Medulla oblongata (tissue), 1 donor: ENCODE data around the gene THUMPD2.
"Not testable (repeated sequence)": the region's sequence is repeated elsewhere in the genome, so short reads cannot be mapped to it uniquely, and the experiment has no call there.

Source experiments
- DNase-seq: peaks from one replicate; pipeline ENCODE4 v3.0.0-alpha.2; 2015; ENCODE audit errors: extremely low spot score

The THUMPD2 gene

GRCh38 chr2:39778775-39779340 is at the start of gene THUMPD2:
TSS of gene THUMPD2 (minus strand) at chr2:39779258. CDS start at chr2:39779239, 19 bp downstream.
- DNase-seq = peak; percentile 80

GRCh38 chr2:39821871-39822270 is 42.8 kb upstream of the THUMPD2 start:
- DNase-seq = no peak

- no peak for DNase-seq
Observed at GRCh38 chr2:39816845-39817244, 37.8 kb upstream of the THUMPD2 start.

GRCh38 chr2:39816428-39816827 is 37.4 kb upstream of the THUMPD2 start:
- no peak for DNase-seq

- no peak for DNase-seq
Observed at GRCh38 chr2:39805936-39806608, 27.0 kb upstream of the THUMPD2 start.

GRCh38 chr2:39803839-39804238 is 24.8 kb upstream of the THUMPD2 start:
- no peak for DNase-seq

- no peak for DNase-seq
Observed at GRCh38 chr2:39800752-39801151, 21.7 kb upstream of the THUMPD2 start.

GRCh38 chr2:39796134-39796533 is 17.1 kb upstream of the THUMPD2 start:
- no peak for DNase-seq

- not testable (repeated sequence) for DNase-seq
Observed at GRCh38 chr2:39790216-39790818, 11.3 kb upstream of the THUMPD2 start.

GRCh38 chr2:39787950-39788349 is 8.9 kb upstream of the THUMPD2 start:
- no peak for DNase-seq

- no peak for DNase-seq
Observed at GRCh38 chr2:39786761-39787522, 7.9 kb upstream of the THUMPD2 start.

GRCh38 chr2:39782591-39782990 is 3.5 kb upstream of the THUMPD2 start:
- DNase-seq = no peak

GRCh38 chr2:39781697-39782096 is 2.6 kb upstream of the THUMPD2 start:
- DNase-seq = no peak

GRCh38 chr2:39780825-39781600 is 2.0 kb upstream of the THUMPD2 start:
- DNase-seq = peak; percentile 16

- DNase-seq = no peak
Observed at GRCh38 chr2:39779927-39780326, 869 bp upstream of the THUMPD2 start.

GRCh38 chr2:39779341-39779851 is 338 bp upstream of the THUMPD2 start:
- DNase-seq = no peak

- no peak for DNase-seq
Observed at GRCh38 chr2:39778233-39778632, 825 bp downstream of the THUMPD2 start.

GRCh38 chr2:39772812-39773152 is 6.3 kb downstream of the THUMPD2 start:
- peak; percentile 39 for DNase-seq

GRCh38 chr2:39772086-39772811 is 6.8 kb downstream of the THUMPD2 start:
- DNase-seq = no peak

- no peak for DNase-seq
Observed at GRCh38 chr2:39762448-39762847, 16.6 kb downstream of the THUMPD2 start.

- DNase-seq = no peak
Observed at GRCh38 chr2:39757156-39757555, 21.9 kb downstream of the THUMPD2 start.
